ENCODE data around the gene NDRG3.

- TF ChIP-seq, protein P1, sequence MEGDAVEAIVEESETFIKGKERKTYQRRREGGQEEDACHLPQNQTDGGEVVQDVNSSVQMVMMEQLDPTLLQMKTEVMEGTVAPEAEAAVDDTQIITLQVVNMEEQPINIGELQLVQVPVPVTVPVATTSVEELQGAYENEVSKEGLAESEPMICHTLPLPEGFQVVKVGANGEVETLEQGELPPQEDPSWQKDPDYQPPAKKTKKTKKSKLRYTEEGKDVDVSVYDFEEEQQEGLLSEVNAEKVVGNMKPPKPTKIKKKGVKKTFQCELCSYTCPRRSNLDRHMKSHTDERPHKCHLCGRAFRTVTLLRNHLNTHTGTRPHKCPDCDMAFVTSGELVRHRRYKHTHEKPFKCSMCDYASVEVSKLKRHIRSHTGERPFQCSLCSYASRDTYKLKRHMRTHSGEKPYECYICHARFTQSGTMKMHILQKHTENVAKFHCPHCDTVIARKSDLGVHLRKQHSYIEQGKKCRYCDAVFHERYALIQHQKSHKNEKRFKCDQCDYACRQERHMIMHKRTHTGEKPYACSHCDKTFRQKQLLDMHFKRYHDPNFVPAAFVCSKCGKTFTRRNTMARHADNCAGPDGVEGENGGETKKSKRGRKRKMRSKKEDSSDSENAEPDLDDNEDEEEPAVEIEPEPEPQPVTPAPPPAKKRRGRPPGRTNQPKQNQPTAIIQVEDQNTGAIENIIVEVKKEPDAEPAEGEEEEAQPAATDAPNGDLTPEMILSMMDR (IDR thresholded peaks at IDR 0.05): no peak
- TF ChIP-seq POLR2A (IDR thresholded peaks at IDR 0.05): no peak
Measured at GRCh38 chr20:36736451-36737182, 9.3 kb downstream of the NDRG3 start.
